PC-9 (cell line): Measurements from ENCODE around the gene MACC1. TPM values are rescaled to one million over a fixed set of nuclear protein-coding genes. Genes with fewer than 3 reads are reported as not detected.

Experiments
- BruUV-seq: library from RNA; stranded (reverse); fragments of 400-500 nt; replicated peaks from 2 replicates; lab custom pipeline; 2021; lab: Mats Ljungman, UMichigan
- CTCF ChIA-PET: fragments of 300-600 bp; sonication (Branson Sonifier 250); formaldehyde crosslinking; loops from one replicate; lab custom pipeline; 2022; ENCODE audit warnings: antibody characterized with exemption; lab: Charles Lee
- POLR2A ChIA-PET: fragments of 300-600 bp; sonication (Branson Sonifier 250); formaldehyde crosslinking; loops from one replicate; lab custom pipeline; 2022; ENCODE audit warnings: antibody characterized with exemption; ENCODE audit not compliant: unreplicated experiment; lab: Charles Lee
- DNase-seq, 2 experiments: peaks; one replicate each; pipeline versions ENCODE4 v3.0.0 to v3.0.0-alpha.2; 2015 to 2022; ENCODE audit warnings: mixed read lengths in 1 of 2
- H2AFZ ChIP-seq: fragments of 200-600 bp; sonication (generic); 2 replicates; pipeline ENCODE4 v1.8.1; 2017; ENCODE audit warnings: antibody characterized with exemption
- H3F3A ChIP-seq: fragments of 200-600 bp; sonication (generic); 2 replicates; pipeline ENCODE4 v1.8.1; 2017; ENCODE audit warnings: antibody characterized with exemption, mild to moderate bottlenecking, low read depth; ENCODE audit not compliant: insufficient read depth
- H3K27ac ChIP-seq: fragments of 200-600 bp; sonication (generic); 2 replicates; pipeline ENCODE4 v1.6.1; 2016; ENCODE audit warnings: mixed run types
- H3K27me3 ChIP-seq: fragments of 200-600 bp; sonication (generic); 2 replicates; pipeline ENCODE4 v1.6.1; 2016; ENCODE audit warnings: low read depth, mixed run types; ENCODE audit not compliant: insufficient read depth
- H3K36me3 ChIP-seq: fragments of 200-600 bp; sonication (generic); 2 replicates; pipeline ENCODE4 v1.6.1; 2016; ENCODE audit warnings: low read depth, mixed run types
- H3K4me1 ChIP-seq: fragments of 200-600 bp; sonication (generic); replicated peaks from 2 replicates; pipeline ENCODE4 v1.6.1; 2016; ENCODE audit warnings: mixed run types; ENCODE audit not compliant: insufficient read depth
- H3K4me2 ChIP-seq: fragments of 200-600 bp; sonication (generic); 2 replicates; pipeline ENCODE4 v1.6.1; 2017; ENCODE audit warnings: mixed run types
- H3K4me3 ChIP-seq: fragments of 200-600 bp; sonication (generic); 2 replicates; pipeline ENCODE4 v1.6.1; 2016; ENCODE audit warnings: mixed run types
- H3K79me2 ChIP-seq: fragments of 200-600 bp; sonication (generic); 2 replicates; pipeline ENCODE4 v1.6.1; 2017; ENCODE audit warnings: low read depth, mixed run types
- H3K9me2 ChIP-seq: fragments of 200-600 bp; sonication (generic); 2 replicates; pipeline ENCODE4 v1.8.1; 2017; ENCODE audit warnings: mild to moderate bottlenecking; ENCODE audit not compliant: insufficient read depth
- H3K9me3 ChIP-seq: fragments of 200-600 bp; sonication (generic); 2 replicates; pipeline ENCODE4 v1.8.1; 2016; ENCODE audit warnings: low read depth; ENCODE audit not compliant: insufficient read depth
- H4K20me1 ChIP-seq: fragments of 200-600 bp; sonication (generic); 2 replicates; pipeline ENCODE4 v1.8.1; 2017; ENCODE audit not compliant: insufficient read depth
- CTCF ChIP-seq: fragments of 200-600 bp; sonication (generic); conservative IDR thresholded peaks from 2 replicates; pipeline ENCODE4 v1.6.1; 2017; ENCODE audit warnings: mixed run types, antibody characterized with exemption, mild to moderate bottlenecking, moderate library complexity
- EZH2 ChIP-seq: fragments of 200-600 bp; sonication (generic); IDR thresholded peaks from 2 replicates; pipeline ENCODE4 v1.8.0; 2017; ENCODE audit warnings: antibody characterized with exemption, low read depth
- intact Hi-C: fragments of 100-400 bp; cut with micrococcal nuclease; formaldehyde crosslinking; loops from one replicate; pipeline ENCODE4 v1.10.0; 2022; ENCODE audit not compliant: unreplicated experiment
- total RNA-seq: library from RNA; stranded (reverse); gene quantifications from 2 replicates; pipeline ENCODE4 v1.2.3, GENCODE V29; 2021

MACC1 gene
- total RNA-seq, 1 experiment from 2014 or later, result 50.8 TPM

DNA sequence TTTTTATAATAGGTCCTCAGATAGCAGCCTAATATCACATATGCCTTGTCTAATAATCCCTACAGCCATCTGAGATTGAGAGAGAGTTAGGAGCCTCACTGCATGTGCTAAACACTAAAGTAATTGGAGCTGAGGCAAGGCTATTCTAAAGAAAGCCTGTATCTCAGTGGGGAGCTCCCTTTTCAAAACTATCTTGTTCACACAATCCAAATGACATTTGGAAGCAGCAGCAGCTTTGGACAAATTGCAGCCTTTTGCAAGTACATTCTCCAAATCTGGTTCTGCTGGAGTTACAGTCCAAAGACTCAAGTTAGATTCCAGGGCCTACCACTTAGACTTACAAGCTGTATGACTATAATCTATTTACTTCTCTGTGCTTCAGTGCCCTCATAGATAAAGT, 104.5 kb downstream of the MACC1 start:
- intact Hi-C loops, result no loop called here
- ChIA-PET POLR2A (interaction anchor here (0.6 kb wide), 1 partner anchor 11 kb away, joined by 4 read pairs; no protein-coding TSS in a partner anchor), CTCF (interaction anchor here (0.8 kb wide), 1 partner anchor 14 kb away, joined by 4 read pairs; no protein-coding TSS in a partner anchor)
- no peaks in the 10 kb centered on the region for H4K20me1 ChIP-seq
- no peaks in the 10 kb centered on the region for H3K79me2 ChIP-seq
- no peak for DNase-seq
- no peaks in the 10 kb centered on the region for H3K36me3 ChIP-seq
- 0 out of 2 replicates have a peak, but pooled peaks cover 4% of the 10 kb centered on the region for H3K9me2 ChIP-seq
- H3K4me1 ChIP-seq, result no peaks in the 10 kb centered on the region
- TF ChIP-seq CTCF (no peak), EZH2 (no peak)
- H3K4me3 ChIP-seq, result no peak overlapping the region
- no peaks in the 10 kb centered on the region for H3F3A ChIP-seq
- H3K4me2 ChIP-seq, result no peak overlapping the region
- no TSS peak for BruUV-seq
- H3K9me3 ChIP-seq, result no peaks in the 10 kb centered on the region
- H3K27ac ChIP-seq, result no peak overlapping the region
- H3K27me3 ChIP-seq, result no peaks in the 10 kb centered on the region
- no peak overlapping the region for H2AFZ ChIP-seq

- no peaks in the 10 kb centered on the region for H3K27me3 ChIP-seq
- no TSS peak for BruUV-seq
- H3K27ac ChIP-seq, result no peak overlapping the region
- no peaks in the 10 kb centered on the region for H3F3A ChIP-seq
- no peak overlapping the region for H2AFZ ChIP-seq
- no peaks in the 10 kb centered on the region for H3K4me1 ChIP-seq
- no peak overlapping the region for H3K4me2 ChIP-seq
- DNase-seq, result no peak
- H3K4me3 ChIP-seq, result no peak overlapping the region
- 0 out of 2 replicates have a peak, but pooled peaks cover 4% of the 10 kb centered on the region for H3K9me2 ChIP-seq
- intact Hi-C loops, result no loop called here
- TF ChIP-seq CTCF (no peak), EZH2 (no peak)
- H3K36me3 ChIP-seq, result no peaks in the 10 kb centered on the region
- H3K79me2 ChIP-seq, result no peaks in the 10 kb centered on the region
- no peaks in the 10 kb centered on the region for H3K9me3 ChIP-seq
- CTCF ChIA-PET, result no interaction called here
- no peaks in the 10 kb centered on the region for H4K20me1 ChIP-seq
- POLR2A ChIA-PET, result no interaction called here
These were observed 105.2 kb downstream of the MACC1 start for GRCh38 chr7:20111821-20112542.

- H3K4me3 ChIP-seq, result no peak overlapping the region
- H3K27ac ChIP-seq, result no peak overlapping the region
- no peaks in the 10 kb centered on the region for H3F3A ChIP-seq
- H3K9me2 ChIP-seq, result no peaks in the 10 kb centered on the region
- no peaks in the 10 kb centered on the region for H3K36me3 ChIP-seq
- TF ChIP-seq CTCF (no peak), EZH2 (no peak)
- peak in 1 of 2 experiments; percentile 46 for DNase-seq
- H2AFZ ChIP-seq, result no peak overlapping the region
- no TSS peak for BruUV-seq
- CTCF ChIA-PET, result no interaction called here
- H3K4me2 ChIP-seq, result no peak overlapping the region
- H3K9me3 ChIP-seq, result no peaks in the 10 kb centered on the region
- no peaks in the 10 kb centered on the region for H3K79me2 ChIP-seq
- no peaks in the 10 kb centered on the region for H3K27me3 ChIP-seq
- intact Hi-C loops, result no loop called here
- POLR2A ChIA-PET, result no interaction called here
- H4K20me1 ChIP-seq, result no peaks in the 10 kb centered on the region
- no peaks in the 10 kb centered on the region for H3K4me1 ChIP-seq
These were observed 109.6 kb downstream of the MACC1 start for GRCh38 chr7:20107582-20107981.
